Endothelial cell of umbilical vein (primary cell): Measurements from ENCODE around the gene TRIM25. TPM values are rescaled to one million over a fixed set of nuclear protein-coding genes. Genes with fewer than 3 reads are reported as not detected.

ENCODE experiments used
- BruUV-seq: library from RNA; stranded (reverse); fragments of 400-500 nt; replicated peaks from 2 replicates; lab custom pipeline; 2021; lab: Mats Ljungman, UMichigan
- CTCF ChIA-PET: fragments of 300-600, 350-600 bp; sonication (Branson Sonifier 250); formaldehyde crosslinking; loops from one replicate; lab custom pipeline; 2021; ENCODE audit warnings: antibody characterized with exemption, inconsistent platforms; lab: Charles Lee
- POLR2A ChIA-PET: fragments of 300-600, 350-600 bp; sonication (Branson Sonifier 250); formaldehyde crosslinking; loops from one replicate; lab custom pipeline; 2021; ENCODE audit warnings: antibody characterized with exemption, inconsistent platforms; lab: Charles Lee
- DNase-seq: peaks from one replicate; pipeline ENCODE4 v3.0.0-alpha.2; 2011; ENCODE audit warnings: low read depth, low spot score
- FAIRE-seq: peaks from 2 replicates; lab custom pipeline; 2011; peaks lifted over from hg19 to GRCh38; lab: Jason Lieb, UNC
- H2AFZ ChIP-seq: 2 replicates; pipeline ENCODE4 v1.6.0; 2012; ENCODE audit warnings: low read depth, low read length, control low read depth, inconsistent platforms
- H3K27ac ChIP-seq: 2 replicates; pipeline ENCODE4 v1.5.1; 2011; ENCODE audit warnings: low read depth, mild to moderate bottlenecking, control low read depth, low read length, moderate library complexity; ENCODE audit not compliant: insufficient read depth
- H3K27me3 ChIP-seq, 2 experiments: 2 replicates each; pipeline versions ENCODE4 v1.6.0 to v1.6.1; 2011; ENCODE audit warnings: low read length in 2 of 2, mixed read lengths in 1 of 2; ENCODE audit not compliant: control insufficient read depth in 2 of 2, insufficient read depth in 2 of 2
- H3K36me3 ChIP-seq, 2 experiments: 2 replicates in 1 of 2; 3 replicates in 1 of 2; pipeline ENCODE4 v1.5.1; 2011; ENCODE audit warnings: low read length in 2 of 2, mild to moderate bottlenecking in 1 of 2, moderate library complexity in 1 of 2; ENCODE audit not compliant: control insufficient read depth in 2 of 2, insufficient read depth in 2 of 2; ENCODE audit errors: extremely low read depth in 1 of 2
- H3K4me1 ChIP-seq: 3 replicates; pipeline ENCODE4 v1.5.1; 2011; ENCODE audit warnings: mild to moderate bottlenecking, low read length; ENCODE audit not compliant: control insufficient read depth, insufficient read depth; ENCODE audit errors: extremely low read depth
- H3K4me2 ChIP-seq: 2 replicates; pipeline ENCODE4 v1.6.1; 2011; ENCODE audit warnings: low read length, control low read depth, mixed read lengths; ENCODE audit not compliant: insufficient read depth
- H3K4me3 ChIP-seq, 3 experiments: fragments of 200-600 bp in 1 of 3; sonication (generic), shearing (Covaris generic) in 1 of 3; replicated peaks in 1 of 3; 2 replicates each; pipeline ENCODE4 v1.5.1; 2011 to 2016; ENCODE audit warnings: control low read depth in 3 of 3, low read length in 3 of 3, mild to moderate bottlenecking in 2 of 3, inconsistent platforms in 1 of 3, low read depth in 1 of 3, moderate library complexity in 1 of 3; ENCODE audit not compliant: insufficient read depth in 1 of 3
- H3K79me2 ChIP-seq: 2 replicates; pipeline ENCODE4 v1.6.0; 2012; ENCODE audit warnings: low read length, inconsistent platforms; ENCODE audit not compliant: control insufficient read depth, insufficient read depth
- H3K9ac ChIP-seq: replicated peaks from 2 replicates; pipeline ENCODE3; 2011; ENCODE audit warnings: low read length, control low read depth; ENCODE audit not compliant: insufficient read depth; ENCODE audit errors: extremely low read depth
- H3K9me1 ChIP-seq: replicated peaks from 3 replicates; pipeline ENCODE4 v1.6.0; 2011; ENCODE audit warnings: mild to moderate bottlenecking, low read length; ENCODE audit not compliant: control insufficient read depth, insufficient read depth; ENCODE audit errors: extremely low read depth
- H3K9me3 ChIP-seq: replicated peaks from 2 replicates; pipeline ENCODE4 v1.5.1; 2012; ENCODE audit warnings: low read length, inconsistent platforms; ENCODE audit not compliant: control insufficient read depth, insufficient read depth
- H4K20me1 ChIP-seq: replicated peaks from 2 replicates; pipeline ENCODE3; 2011; ENCODE audit warnings: mild to moderate bottlenecking, low read length; ENCODE audit not compliant: control insufficient read depth, insufficient read depth; ENCODE audit errors: extremely low read depth
- CTCF ChIP-seq, 2 donors: IDR thresholded peaks; 1 replicate in 1 of 2; 2 replicates in 1 of 2; pipeline ENCODE4 v1.5.1; 2011; ENCODE audit warnings: low read length in 2 of 2, mild to moderate bottlenecking in 2 of 2, moderate library complexity in 2 of 2, control low read depth in 1 of 2, inconsistent platforms in 1 of 2, low read depth in 1 of 2; ENCODE audit not compliant: insufficient read depth in 1 of 2; ENCODE audit errors: extremely low read depth in 1 of 2
- EZH2 ChIP-seq: IDR thresholded peaks from 2 replicates; pipeline ENCODE4 v1.6.1; 2012; ENCODE audit warnings: borderline replicate concordance, low read depth, mild to moderate bottlenecking, moderate library complexity, low read length, inconsistent platforms; ENCODE audit not compliant: severe bottlenecking
- FOS ChIP-seq: IDR thresholded peaks from 2 replicates; pipeline ENCODE4 v1.6.1; 2011; ENCODE audit warnings: mild to moderate bottlenecking, low read length, moderate library complexity, borderline replicate concordance; ENCODE audit not compliant: insufficient read depth
- GATA2 ChIP-seq: IDR thresholded peaks from 2 replicates; pipeline ENCODE4 v1.7.0; 2011; ENCODE audit warnings: low read depth, mild to moderate bottlenecking, moderate library complexity, mixed read lengths, low read length; ENCODE audit not compliant: insufficient read length, insufficient read depth
- JUN ChIP-seq: IDR thresholded peaks from 2 replicates; pipeline ENCODE4 v1.6.1; 2011; ENCODE audit warnings: borderline replicate concordance, low read depth; ENCODE audit not compliant: insufficient read length, insufficient read depth
- MYC ChIP-seq: IDR thresholded peaks from one replicate; pipeline ENCODE4 v1.6.1; 2011; ENCODE audit warnings: mild to moderate bottlenecking, low read depth, low read length
- POLR2A ChIP-seq: IDR thresholded peaks from 2 replicates; pipeline ENCODE4 v1.6.1; 2012; ENCODE audit warnings: low read depth, mild to moderate bottlenecking, control low read depth, low read length
- POLR2AphosphoS5 ChIP-seq: IDR thresholded peaks from 2 replicates; pipeline ENCODE4 v1.6.1; 2012; ENCODE audit warnings: low read depth, mild to moderate bottlenecking, control low read depth, low read length, moderate library complexity; ENCODE audit not compliant: insufficient read depth
- dilution Hi-C: fragments of 300-500 bp; cut with MboI; formaldehyde crosslinking; loops from one replicate; pipeline ENCODE4 v1.15.0; 2019; ENCODE audit warnings: low sequenced_read_pairs; ENCODE audit not compliant: extremely low pct_ligation_motif_present
- intact Hi-C: fragments of 100-400 bp; cut with micrococcal nuclease; formaldehyde crosslinking; loops from one replicate; pipeline ENCODE4 v1.10.0; 2022
- polyA plus RNA-seq, 4 experiments: library from polyadenylated mRNA; depleted of rRNA in 3 of 4; stranded (reverse) in 3 of 4; unstranded in 1 of 4; fragments of >200 nt; gene quantifications; 2 replicates each; pipeline versions ENCODE4 v1.2.1 to v1.2.3, GENCODE V29; 2011 to 2012; ENCODE audit warnings: missing spikeins in 1 of 4
- total RNA-seq: library from RNA; stranded (reverse); gene quantifications from 2 replicates; pipeline ENCODE4 v1.2.3, GENCODE V29; 2021
- TF ChIP-seq, protein P1 (sequence below): IDR thresholded peaks from 2 replicates; pipeline ENCODE4 v1.6.1; 2011; ENCODE audit not compliant: insufficient read depth, insufficient read length

TRIM25 gene
- total and polyA plus RNA-seq, 2 donors (not counting 3 experiments of a cell fraction or from before 2014, with no cell fraction given) = 42.8 to 98.4 TPM

- TF ChIP-seq JUN = no peak
- no peak for TF ChIP-seq POLR2AphosphoS5
- TF ChIP-seq POLR2A = no peak
- TF ChIP-seq GATA2 = no peak
- peak in 1 of 2 donors; percentile 6 for TF ChIP-seq CTCF (IDR thresholded peaks at IDR 0.05; ENCODE audit: extremely low read depth in 1 of 2, insufficient read depth in 1 of 2, low read depth in 1 of 2, low read length in 2 of 2)
- TF ChIP-seq FOS = no peak
- no TSS peak for BruUV-seq
- H3K27ac ChIP-seq = no peak overlapping the region
- CTCF ChIA-PET = interaction anchor here (3.1 kb wide), 1 partner anchor 47 kb away, joined by 27 read pairs; no protein-coding TSS in a partner anchor
- H3K9me1 ChIP-seq = no peaks in the 10 kb centered on the region
- dilution Hi-C loops = no loop called here
- no peaks in the 10 kb centered on the region for H3K79me2 ChIP-seq
- peaks cover 3 to 7% of the 10 kb centered on the region in 2 experiments for H3K36me3 ChIP-seq
- H3K9me3 ChIP-seq = no peaks in the 10 kb centered on the region
- peaks cover 19% of the 10 kb centered on the region for H3K4me1 ChIP-seq
- no peak for FAIRE-seq
- no peak overlapping the region for H3K9ac ChIP-seq
- no peak overlapping the region for H2AFZ ChIP-seq
- H3K4me3 ChIP-seq = no peak overlapping the region
- POLR2A ChIA-PET = no interaction called here
- H4K20me1 ChIP-seq = no peaks in the 10 kb centered on the region
- intact Hi-C loops = loop anchor here (2.0 to 5.0 kb wide), 2 partner anchors 14 to 169 kb away; no protein-coding TSS in a partner anchor
- no peak overlapping the region for H3K4me2 ChIP-seq
- DNase-seq = peak; percentile 36
- H3K27me3 ChIP-seq = no peaks in the 10 kb centered on the region
Measured at GRCh38 chr17:56866496-56866895, 47.4 kb downstream of the TRIM25 start.

DNA sequence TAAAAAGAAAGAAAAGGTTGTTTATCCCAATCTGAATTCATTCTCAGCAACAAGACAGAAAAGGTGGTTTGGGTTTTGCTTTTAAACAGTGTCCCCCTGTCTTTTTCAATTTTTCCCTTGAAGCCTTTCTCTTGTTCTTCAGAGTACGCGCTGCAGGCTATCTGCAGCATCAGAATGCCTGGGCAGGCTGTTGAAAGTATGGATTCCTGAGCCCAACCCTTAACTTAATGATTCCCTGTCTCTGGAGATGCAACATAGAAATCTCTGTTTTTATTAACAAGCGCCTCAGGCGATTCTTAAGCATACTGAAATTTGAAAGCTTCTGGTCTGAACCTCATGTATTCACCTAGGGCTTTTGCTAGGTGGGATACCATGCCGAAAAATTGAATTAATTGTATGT is 47.8 kb downstream of the TRIM25 start:
- Histone ChIP-seq H2AFZ (no peak overlapping the region), H3K36me3 (peaks cover 3 to 7% of the 10 kb centered on the region in 2 experiments), H3K27ac (no peak overlapping the region), H3K27me3 (no peaks in the 10 kb centered on the region), H3K9me3 (no peaks in the 10 kb centered on the region), H3K4me3 (no peak overlapping the region), H3K9ac (no peak overlapping the region), H3K79me2 (no peaks in the 10 kb centered on the region), H3K4me2 (no peak overlapping the region), H4K20me1 (no peaks in the 10 kb centered on the region), H3K9me1 (no peaks in the 10 kb centered on the region), H3K4me1 (peaks cover 19% of the 10 kb centered on the region)
- dilution Hi-C loops (no loop called here), intact Hi-C loops (loop anchor here (2.0 to 5.0 kb wide), 2 partner anchors 13 to 169 kb away; no protein-coding TSS in a partner anchor)
- DNase-seq (no peak), FAIRE-seq (no peak)
- BruUV-seq = no TSS peak
- ChIA-PET CTCF (no interaction called here), POLR2A (no interaction called here)
- TF ChIP-seq JUN (no peak), POLR2A (no peak), POLR2AphosphoS5 (no peak), MYC (no peak), FOS (no peak), GATA2 (no peak), EZH2 (no peak)
- TF ChIP-seq, protein P1, sequence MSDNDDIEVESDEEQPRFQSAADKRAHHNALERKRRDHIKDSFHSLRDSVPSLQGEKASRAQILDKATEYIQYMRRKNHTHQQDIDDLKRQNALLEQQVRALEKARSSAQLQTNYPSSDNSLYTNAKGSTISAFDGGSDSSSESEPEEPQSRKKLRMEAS = no peak
